Ovary (tissue), 9 donors: ENCODE results near the gene OLFM1. TPM values are rescaled to one million over a fixed set of nuclear protein-coding genes. Genes with fewer than 3 reads are reported as not detected.

Source experiments
- DNase-seq, 5 donors: peaks; one replicate each; pipeline ENCODE4 v3.0.0-alpha.2; 2019 to 2020
- H3K27ac ChIP-seq, 2 donors: fragments of 200-600 bp; one replicate each; pipeline versions ENCODE4 v1.5.1 to v1.8.0; 2019 to 2022
- H3K27me3 ChIP-seq: fragments of 200-600 bp; one replicate; pipeline ENCODE4 v1.8.0; 2022
- H3K36me3 ChIP-seq: fragments of 200-600 bp; sonication (generic); one replicate; pipeline ENCODE4 v1.5.1; 2019
- H3K4me1 ChIP-seq: one replicate; pipeline ENCODE4 v1.8.1; 2013; ENCODE audit warnings: mild to moderate bottlenecking, moderate library complexity; ENCODE audit not compliant: insufficient read depth
- H3K4me3 ChIP-seq: fragments of 200-600 bp; sonication (generic); one replicate; pipeline ENCODE4 v1.5.1; 2017
- H3K9me3 ChIP-seq, 2 donors: fragments of 200-600 bp in 1 of 2; sonication (generic) in 1 of 2; one replicate each; pipeline versions ENCODE4 v1.5.1 to v1.8.1; 2013 to 2019; ENCODE audit warnings: mild to moderate bottlenecking in 1 of 2, moderate library complexity in 1 of 2
- EP300 ChIP-seq: sonication (generic); formaldehyde crosslinking; IDR thresholded peaks from one replicate; pipeline ENCODE4 v1.6.1; 2017; ENCODE audit warnings: antibody characterized with exemption
- POLR2A ChIP-seq: fragments of 450-650 bp; IDR thresholded peaks from one replicate; pipeline ENCODE4 v1.6.1; 2017; ENCODE audit warnings: antibody characterized with exemption, mild to moderate bottlenecking, moderate library complexity
- WGBS, 3 donors: extraction: QIAGEN DNeasy Blood & Tissue Kit in 1 of 3; methylation state at CpG; one replicate each; pipeline versions ENCODE4 v1.1.5 to v1.1.7; 2013 to 2017; 5-methylcytosine and 5-hydroxymethylcytosine counted together
- intact Hi-C, 4 donors: fragments of 100-400 bp; cut with DNase I; formaldehyde crosslinking; loops; one replicate each; pipeline versions ENCODE4 v1.11.0 to v1.15.1; 2022 to 2023
- polyA plus RNA-seq, 2 donors: library from polyadenylated mRNA; stranded (reverse); fragments of 200-250 nt in 1 of 2; fragments of 350-450 nt in 1 of 2; fragmentation: Illumina TruSeq in 1 of 2; extraction: RNeasy Lipid Tissue Mini Kit (QIAGEN cat#74804) in 1 of 2; gene quantifications; one replicate each; pipeline ENCODE4 v1.2.3, GENCODE V29; 2013 to 2014
- total RNA-seq, 7 donors: library from RNA; depleted of rRNA in 2 of 7; stranded (reverse); fragments of >200 nt in 2 of 7; fragmentation: NEBNext Ultra II Directional in 3 of 7; extraction: Animal tissue kit (Norgen Biotek cat#: 25700) in 3 of 7; gene quantifications; one replicate each; pipeline versions ENCODE4 v1.1.0 to v1.2.4, GENCODE V29; 2016 to 2023
- TF ChIP-seq, protein P1 (sequence below), 3 donors: fragments of 450-650 bp in 2 of 3; fragments of 200-600 bp in 1 of 3; IDR thresholded peaks; one replicate each; pipeline versions ENCODE4 v1.5.1 to v1.8.0; 2016 to 2022; ENCODE audit warnings: antibody characterized with exemption in 3 of 3, mild to moderate bottlenecking in 1 of 3
- donor health status: DM: no; HTN: no; CAD: no; lungs with moderate emphysema.
- donor health status: DM: no; HTN: no; CAD: no.
- donor health status: Bipolar disorder and iron deficiency.
- donor health status: DM: yes; HTN: yes; CAD: no.
- donor health status: DM: no; HTN: no; CAD: no.
- donor health status: DM: yes; HTN: yes; CAD: no.

The OLFM1 gene
- total and polyA plus RNA-seq, 9 donors, result 6.5 to 40.0 (median 19.9) TPM

DNA sequence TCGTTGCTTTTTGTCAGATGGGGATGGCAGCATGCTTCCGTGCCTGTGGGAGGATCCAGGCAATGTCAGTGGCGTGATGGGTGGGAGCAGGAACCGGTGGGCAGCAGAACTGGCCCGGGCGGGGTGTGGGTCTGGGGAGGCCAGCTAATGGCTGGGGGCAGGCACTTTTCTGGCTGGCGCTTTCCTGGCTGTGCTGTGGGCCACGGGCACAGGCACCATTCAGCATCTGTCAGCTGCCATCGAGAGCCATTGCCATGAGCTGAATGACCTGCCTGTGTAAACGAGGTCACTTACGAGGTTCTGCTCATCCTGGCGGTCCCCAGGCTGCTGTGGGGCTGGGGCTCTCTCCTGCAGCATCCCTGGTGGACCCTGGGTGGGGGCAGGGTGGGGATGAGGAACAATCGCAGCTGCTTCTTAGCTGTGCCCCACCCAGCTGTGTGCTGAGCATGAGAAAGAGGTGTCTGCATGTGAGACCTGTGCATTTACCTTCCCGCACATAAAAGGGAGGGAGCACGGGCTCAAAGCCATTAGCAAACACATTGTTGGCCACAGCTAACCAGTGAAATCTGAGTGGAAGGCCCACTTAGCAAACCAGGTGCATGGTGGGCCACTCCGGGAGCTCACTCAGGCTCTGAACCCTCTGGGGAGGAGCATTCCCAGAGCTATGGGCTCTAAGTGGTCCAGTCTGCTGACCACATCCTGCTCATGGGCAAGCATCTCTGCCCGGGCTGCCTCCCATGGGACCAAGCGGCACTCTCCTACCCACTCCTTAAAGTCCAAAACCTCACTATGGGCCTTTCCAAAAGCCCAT lies 41.3 kb upstream of the OLFM1 start:
- peak in 1 of 5 donors; percentile 19 for DNase-seq
- WGBS, 3 donors, result 77 to 81% (median 79%) methylated on average over 18 of the region's 18 CpGs
- intact Hi-C loops, result no loop called here

DNA sequence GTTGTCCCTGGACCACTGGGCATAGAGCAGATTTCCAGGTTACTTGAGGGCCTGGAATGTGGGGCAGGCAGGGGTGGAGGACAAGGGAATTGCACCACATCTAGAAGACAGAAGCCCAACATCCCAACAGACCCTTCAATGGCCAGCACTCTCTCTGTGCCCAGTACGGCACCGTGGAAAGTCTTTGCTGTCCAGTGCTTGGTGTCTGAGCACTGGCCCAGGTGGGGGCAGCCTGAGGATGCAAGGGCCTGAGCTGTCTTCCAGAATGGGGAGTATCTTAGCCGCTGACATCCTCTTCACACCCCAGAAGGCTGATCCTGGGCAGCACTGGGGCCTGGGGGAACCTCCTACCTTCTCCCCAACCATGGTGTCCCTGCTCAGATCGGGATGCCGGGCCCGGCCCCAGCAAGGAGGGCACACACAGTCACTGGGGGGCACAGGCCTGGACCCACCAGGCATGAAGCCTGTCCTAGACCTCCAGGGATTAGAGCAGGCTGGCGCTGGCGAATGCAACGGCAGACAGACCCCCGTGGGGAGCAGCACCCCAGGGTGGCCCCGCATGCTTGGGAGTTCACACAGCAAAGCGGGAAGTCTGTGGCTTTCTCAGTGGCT lies 40.6 kb upstream of the OLFM1 start:
- TF ChIP-seq, protein P1, sequence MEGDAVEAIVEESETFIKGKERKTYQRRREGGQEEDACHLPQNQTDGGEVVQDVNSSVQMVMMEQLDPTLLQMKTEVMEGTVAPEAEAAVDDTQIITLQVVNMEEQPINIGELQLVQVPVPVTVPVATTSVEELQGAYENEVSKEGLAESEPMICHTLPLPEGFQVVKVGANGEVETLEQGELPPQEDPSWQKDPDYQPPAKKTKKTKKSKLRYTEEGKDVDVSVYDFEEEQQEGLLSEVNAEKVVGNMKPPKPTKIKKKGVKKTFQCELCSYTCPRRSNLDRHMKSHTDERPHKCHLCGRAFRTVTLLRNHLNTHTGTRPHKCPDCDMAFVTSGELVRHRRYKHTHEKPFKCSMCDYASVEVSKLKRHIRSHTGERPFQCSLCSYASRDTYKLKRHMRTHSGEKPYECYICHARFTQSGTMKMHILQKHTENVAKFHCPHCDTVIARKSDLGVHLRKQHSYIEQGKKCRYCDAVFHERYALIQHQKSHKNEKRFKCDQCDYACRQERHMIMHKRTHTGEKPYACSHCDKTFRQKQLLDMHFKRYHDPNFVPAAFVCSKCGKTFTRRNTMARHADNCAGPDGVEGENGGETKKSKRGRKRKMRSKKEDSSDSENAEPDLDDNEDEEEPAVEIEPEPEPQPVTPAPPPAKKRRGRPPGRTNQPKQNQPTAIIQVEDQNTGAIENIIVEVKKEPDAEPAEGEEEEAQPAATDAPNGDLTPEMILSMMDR (IDR thresholded peaks at IDR 0.05), result no peak
- TF ChIP-seq POLR2A, result no peak
- no peak for TF ChIP-seq EP300
- Histone ChIP-seq H3K27me3 (no peaks in the 10 kb centered on the region), H3K9me3 (no peaks in the 10 kb centered on the region), H3K27ac (no peak overlapping the region), H3K4me3 (no peak overlapping the region), H3K4me1 (no peaks in the 10 kb centered on the region), H3K36me3 (no peaks in the 10 kb centered on the region)
- 84 to 89% (median 88%) methylated on average over 12 of the region's 12 CpGs for WGBS, 3 donors
- intact Hi-C loops, result no loop called here
- DNase-seq, result no peak

More for the DNA sequence above, 41.3 kb upstream of the OLFM1 start:
- Histone ChIP-seq H3K4me1 (no peaks in the 10 kb centered on the region), H3K27ac (no peak overlapping the region), H3K36me3 (no peaks in the 10 kb centered on the region), H3K27me3 (no peaks in the 10 kb centered on the region), H3K4me3 (no peak overlapping the region), H3K9me3 (no peaks in the 10 kb centered on the region)
- TF ChIP-seq POLR2A (no peak), EP300 (no peak)
- TF ChIP-seq, protein P1 (IDR thresholded peaks at IDR 0.05), result no peak

DNA sequence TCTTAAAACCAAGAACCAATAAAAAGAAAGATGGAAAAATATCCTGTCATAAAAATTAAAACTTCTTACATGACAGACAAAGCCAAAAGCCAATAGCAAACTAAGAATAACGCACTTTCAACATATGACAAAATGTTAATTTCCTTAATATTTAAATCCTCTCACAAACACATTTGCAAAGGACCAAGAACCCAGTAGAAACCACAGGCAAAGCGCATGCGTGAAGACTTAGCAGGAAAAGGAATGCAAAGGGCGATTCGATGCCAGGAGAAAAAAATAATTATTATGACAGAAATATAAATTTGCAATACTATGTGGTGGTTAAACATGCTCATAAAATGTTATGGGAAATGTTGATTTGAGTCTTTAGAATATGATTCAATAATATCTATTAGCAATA lies 39.9 kb upstream of the OLFM1 start:
- Histone ChIP-seq H3K4me1 (no peaks in the 10 kb centered on the region), H3K36me3 (no peaks in the 10 kb centered on the region), H3K27ac (no peak overlapping the region), H3K4me3 (no peak overlapping the region), H3K27me3 (no peaks in the 10 kb centered on the region), H3K9me3 (no peaks in the 10 kb centered on the region)
- 77 to 78% (median 77%) methylated on average over 5 of the region's 5 CpGs for WGBS, 3 donors
- DNase-seq, result no peak
- intact Hi-C loops, result no loop called here
- TF ChIP-seq, protein P1 (IDR thresholded peaks at IDR 0.05), result no peak
- TF ChIP-seq POLR2A (no peak), EP300 (no peak)

DNA sequence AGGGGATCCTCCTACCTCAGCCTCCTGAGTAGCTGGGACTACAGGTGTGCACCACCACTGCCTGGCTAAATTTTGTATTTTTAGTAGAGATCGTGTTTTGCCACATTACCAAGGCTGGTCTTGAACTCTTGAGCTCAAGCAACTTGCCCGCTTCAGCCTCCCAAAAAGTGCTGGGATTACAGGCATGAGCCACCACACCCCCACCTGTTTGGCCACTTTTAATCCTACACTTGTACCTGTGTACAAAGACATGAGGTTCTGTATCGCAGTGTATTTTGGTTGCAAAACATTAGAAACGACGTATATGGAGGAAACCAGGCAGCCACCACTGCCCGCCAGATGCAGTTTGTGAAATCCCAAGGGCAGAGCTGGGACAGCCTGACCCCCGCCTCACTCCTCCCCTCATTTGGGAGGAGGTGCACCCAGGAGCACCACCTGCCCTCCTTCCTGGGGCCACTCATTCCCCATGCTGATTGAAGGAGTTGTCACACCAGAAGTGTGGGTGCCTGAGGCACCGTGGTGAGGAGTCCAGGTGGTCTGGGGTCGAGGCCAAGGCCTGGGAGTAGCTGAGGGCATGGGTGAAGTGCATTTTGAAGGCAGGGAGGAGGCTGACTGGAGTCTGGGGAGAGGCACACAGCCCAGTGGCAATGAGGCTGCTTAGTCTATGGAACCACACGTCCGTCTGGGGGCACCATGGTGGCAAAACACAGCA lies 39.3 kb upstream of the OLFM1 start:
- Histone ChIP-seq H3K9me3 (no peaks in the 10 kb centered on the region), H3K4me1 (no peaks in the 10 kb centered on the region), H3K27ac (no peak overlapping the region), H3K36me3 (no peaks in the 10 kb centered on the region), H3K27me3 (no peaks in the 10 kb centered on the region), H3K4me3 (no peak overlapping the region)
- intact Hi-C loops, result no loop called here
- WGBS, 3 donors, result 59 to 68% (median 62%) methylated on average over 11 of the region's 11 CpGs
- TF ChIP-seq, protein P1 (IDR thresholded peaks at IDR 0.05), result no peak
- no peak for TF ChIP-seq POLR2A
- no peak for TF ChIP-seq EP300
- no peak for DNase-seq
